Fibroblast of lung (primary cell): ENCODE data around the gene HIVEP3. TPM values are rescaled to one million over a fixed set of nuclear protein-coding genes. Genes with fewer than 3 reads are reported as not detected.

Experiments
- DNase-seq, 2 donors: peaks; one replicate each; pipeline versions ENCODE4 v3.0.0 to v3.0.0-alpha.2; 2010; ENCODE audit warnings: low read depth in 2 of 2
- H2AFZ ChIP-seq: 2 replicates; pipeline ENCODE4 v1.5.1; 2012; ENCODE audit warnings: low read length, control low read depth, inconsistent platforms
- H3K27ac ChIP-seq: 2 replicates; pipeline ENCODE4 v1.5.1; 2011; ENCODE audit warnings: low read length, control low read depth; ENCODE audit not compliant: insufficient read depth
- H3K27me3 ChIP-seq: 2 replicates; pipeline ENCODE4 v1.5.1; 2011; ENCODE audit warnings: mild to moderate bottlenecking, low read length; ENCODE audit not compliant: control insufficient read depth, insufficient read depth
- H3K36me3 ChIP-seq: 2 replicates; pipeline ENCODE4 v1.5.1; 2011; ENCODE audit warnings: low read length; ENCODE audit not compliant: control insufficient read depth, insufficient read depth
- H3K4me1 ChIP-seq: 2 replicates; pipeline ENCODE4 v1.5.1; 2011; ENCODE audit warnings: low read length; ENCODE audit not compliant: control insufficient read depth, insufficient read depth; ENCODE audit errors: extremely low read depth
- H3K4me2 ChIP-seq: 2 replicates; pipeline ENCODE4 v1.5.1; 2011; ENCODE audit warnings: low read length, control low read depth; ENCODE audit not compliant: insufficient read depth; ENCODE audit errors: extremely low read depth
- H3K4me3 ChIP-seq, 4 experiments: fragments of 200-600 bp in 1 of 4; sonication (generic) in 1 of 4; replicated peaks in 1 of 4; 2 replicates each; pipeline ENCODE4 v1.5.1; 2011 to 2016; ENCODE audit warnings: low read length in 4 of 4, low read depth in 3 of 4, mild to moderate bottlenecking in 3 of 4, control low read depth in 2 of 4, inconsistent platforms in 1 of 4, mixed read lengths in 1 of 4; ENCODE audit not compliant: insufficient read depth in 1 of 4; ENCODE audit errors: control extremely low read depth in 1 of 4
- H3K79me2 ChIP-seq: 2 replicates; pipeline ENCODE4 v1.5.1; 2012; ENCODE audit warnings: mild to moderate bottlenecking, low read length, inconsistent platforms; ENCODE audit not compliant: control insufficient read depth, insufficient read depth
- H3K9ac ChIP-seq: 2 replicates; pipeline ENCODE4 v1.5.1; 2011; ENCODE audit warnings: mild to moderate bottlenecking, low read length, control low read depth; ENCODE audit not compliant: insufficient read depth
- H3K9me3 ChIP-seq: 2 replicates; pipeline ENCODE4 v1.5.1; 2012; ENCODE audit warnings: low read depth, low read length; ENCODE audit not compliant: control insufficient read depth, insufficient read depth
- H4K20me1 ChIP-seq: 2 replicates; pipeline ENCODE4 v1.5.1; 2011; ENCODE audit warnings: low read length; ENCODE audit not compliant: control insufficient read depth, insufficient read depth; ENCODE audit errors: extremely low read depth
- EZH2 ChIP-seq: IDR thresholded peaks from 2 replicates; pipeline ENCODE4 v1.5.1; 2012; ENCODE audit warnings: low read length, control low read depth, mild to moderate bottlenecking; ENCODE audit errors: missing control alignments
- polyA plus RNA-seq, 2 donors: library from polyadenylated mRNA; depleted of rRNA in 1 of 2; stranded (reverse) in 1 of 2; unstranded in 1 of 2; fragments of >200 nt; gene quantifications; 2 replicates each; pipeline ENCODE4 v1.2.1, GENCODE V29; 2011 to 2012; ENCODE audit warnings: missing spikeins in 1 of 2
- total RNA-seq: library from RNA; depleted of rRNA; stranded (reverse); fragments of >200 nt; gene quantifications from 2 replicates; pipeline ENCODE4 v1.2.1, GENCODE V29; 2014
- TF ChIP-seq, protein P1 (sequence below), 2 donors: IDR thresholded peaks in 1 of 2; conservative IDR thresholded peaks in 1 of 2; 1 replicate in 1 of 2; 2 replicates in 1 of 2; pipeline ENCODE4 v1.5.1; 2011 to 2012; ENCODE audit warnings: low read length in 2 of 2, control low read depth in 1 of 2, inconsistent platforms in 1 of 2, low read depth in 1 of 2, mild to moderate bottlenecking in 1 of 2

The HIVEP3 gene
- total and polyA plus RNA-seq, 2 donors (not counting 1 experiment from before 2014, with no cell fraction given) = 0.83 to 3.2 TPM

- H3K4me3 ChIP-seq = no peak overlapping the region
- H3K79me2 ChIP-seq = no peaks in the 10 kb centered on the region
- peaks cover 13% of the 10 kb centered on the region for H3K4me1 ChIP-seq
- no peak overlapping the region for H3K9ac ChIP-seq
- no peaks in the 10 kb centered on the region for H4K20me1 ChIP-seq
- H3K27me3 ChIP-seq = no peaks in the 10 kb centered on the region
- H3K27ac ChIP-seq = no peak overlapping the region
- no peak overlapping the region for H3K4me2 ChIP-seq
- no peak for TF ChIP-seq EZH2
- TF ChIP-seq, protein P1, sequence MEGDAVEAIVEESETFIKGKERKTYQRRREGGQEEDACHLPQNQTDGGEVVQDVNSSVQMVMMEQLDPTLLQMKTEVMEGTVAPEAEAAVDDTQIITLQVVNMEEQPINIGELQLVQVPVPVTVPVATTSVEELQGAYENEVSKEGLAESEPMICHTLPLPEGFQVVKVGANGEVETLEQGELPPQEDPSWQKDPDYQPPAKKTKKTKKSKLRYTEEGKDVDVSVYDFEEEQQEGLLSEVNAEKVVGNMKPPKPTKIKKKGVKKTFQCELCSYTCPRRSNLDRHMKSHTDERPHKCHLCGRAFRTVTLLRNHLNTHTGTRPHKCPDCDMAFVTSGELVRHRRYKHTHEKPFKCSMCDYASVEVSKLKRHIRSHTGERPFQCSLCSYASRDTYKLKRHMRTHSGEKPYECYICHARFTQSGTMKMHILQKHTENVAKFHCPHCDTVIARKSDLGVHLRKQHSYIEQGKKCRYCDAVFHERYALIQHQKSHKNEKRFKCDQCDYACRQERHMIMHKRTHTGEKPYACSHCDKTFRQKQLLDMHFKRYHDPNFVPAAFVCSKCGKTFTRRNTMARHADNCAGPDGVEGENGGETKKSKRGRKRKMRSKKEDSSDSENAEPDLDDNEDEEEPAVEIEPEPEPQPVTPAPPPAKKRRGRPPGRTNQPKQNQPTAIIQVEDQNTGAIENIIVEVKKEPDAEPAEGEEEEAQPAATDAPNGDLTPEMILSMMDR (conservative IDR thresholded peaks at IDR 0.05 in 1 of 2, IDR thresholded peaks at IDR 0.05 in 1 of 2; ENCODE audit: low read depth in 1 of 2, low read length in 2 of 2) = no peak
- H3K9me3 ChIP-seq = no peaks in the 10 kb centered on the region
- H2AFZ ChIP-seq = no peak overlapping the region
- no peaks in the 10 kb centered on the region for H3K36me3 ChIP-seq
- DNase-seq = no peak
Measured at GRCh38 chr1:41497461-41498030, 421.2 kb downstream of the HIVEP3 start.

GRCh38 chr1:41497056-41497440, 421.7 kb downstream of the HIVEP3 start:
- no peak for TF ChIP-seq EZH2
- TF ChIP-seq, protein P1 (conservative IDR thresholded peaks at IDR 0.05 in 1 of 2, IDR thresholded peaks at IDR 0.05 in 1 of 2; ENCODE audit: low read depth in 1 of 2, low read length in 2 of 2) = no peak
- no peak overlapping the region for H3K27ac ChIP-seq
- H3K4me3 ChIP-seq = no peak overlapping the region
- H4K20me1 ChIP-seq = no peaks in the 10 kb centered on the region
- no peaks in the 10 kb centered on the region for H3K36me3 ChIP-seq
- no peaks in the 10 kb centered on the region for H3K27me3 ChIP-seq
- H3K4me2 ChIP-seq = no peak overlapping the region
- no peaks in the 10 kb centered on the region for H3K79me2 ChIP-seq
- no peak for DNase-seq
- peaks cover 13% of the 10 kb centered on the region for H3K4me1 ChIP-seq
- no peaks in the 10 kb centered on the region for H3K9me3 ChIP-seq
- no peak overlapping the region for H2AFZ ChIP-seq
- no peak overlapping the region for H3K9ac ChIP-seq

DNA sequence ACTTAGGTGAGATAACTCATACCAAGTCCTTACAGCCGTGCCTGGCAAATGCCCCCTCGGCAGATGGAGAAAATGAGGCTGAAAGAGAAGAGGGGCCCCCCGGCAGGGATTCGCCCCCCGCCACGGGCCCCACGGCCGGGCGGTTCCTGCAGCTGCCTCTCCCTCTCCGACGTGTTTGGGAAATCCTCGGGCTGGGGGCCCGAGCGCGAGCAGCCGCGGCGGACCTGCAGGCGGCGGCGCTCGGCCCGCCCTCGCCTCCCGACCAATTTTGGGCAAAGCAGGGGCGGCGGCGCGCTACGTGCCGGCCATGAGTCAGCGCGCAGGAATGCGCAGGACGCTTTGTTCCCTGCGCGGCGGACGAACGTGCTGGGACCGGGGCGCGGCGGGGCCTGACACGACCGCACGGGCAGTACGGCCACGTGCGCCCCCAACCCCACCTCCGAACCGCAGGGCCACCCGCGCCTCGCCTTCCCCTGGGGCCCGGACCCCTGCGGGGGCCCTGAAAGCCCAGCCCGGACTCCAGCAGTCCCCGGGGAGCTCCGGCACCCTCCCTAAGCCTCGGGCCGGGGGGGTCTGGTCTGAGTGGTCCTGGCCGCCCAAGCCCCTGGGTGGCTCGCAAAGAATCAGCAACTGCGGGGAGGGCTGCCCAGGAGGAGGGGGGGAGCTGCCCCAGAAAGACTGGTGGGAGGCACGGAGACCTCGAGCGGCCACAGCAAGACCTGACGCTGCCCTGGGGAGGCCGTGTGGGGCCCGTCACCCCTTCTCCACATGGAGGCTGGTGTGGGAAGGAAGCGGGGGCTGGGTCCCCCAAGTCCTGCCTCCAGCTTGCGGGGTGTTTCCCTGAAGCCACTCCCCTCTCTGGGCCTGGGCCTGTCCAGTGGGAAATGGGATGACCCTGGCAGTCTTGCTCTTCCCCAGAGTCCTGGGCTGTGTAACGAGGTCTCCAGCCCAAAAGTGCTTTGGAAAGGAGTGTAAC, 422.4 kb downstream of the HIVEP3 start:
- no peaks in the 10 kb centered on the region for H3K9me3 ChIP-seq
- TF ChIP-seq EZH2 = no peak
- TF ChIP-seq, protein P1 (conservative IDR thresholded peaks at IDR 0.05 in 1 of 2, IDR thresholded peaks at IDR 0.05 in 1 of 2; ENCODE audit: low read depth in 1 of 2, low read length in 2 of 2) = no peak
- no peaks in the 10 kb centered on the region for H3K79me2 ChIP-seq
- H3K4me3 ChIP-seq = peak overlapping the region in 3 of 4 experiments; percentile 35 to 47 (median 35)
- peak overlapping the region; percentile 62 for H3K4me2 ChIP-seq
- H3K36me3 ChIP-seq = no peaks in the 10 kb centered on the region
- peak overlapping the region; percentile 31 for H2AFZ ChIP-seq
- peak overlapping the region; percentile 74 for H3K27ac ChIP-seq
- peaks cover 13% of the 10 kb centered on the region for H3K4me1 ChIP-seq
- no peaks in the 10 kb centered on the region for H4K20me1 ChIP-seq
- peak overlapping the region; percentile 70 for H3K9ac ChIP-seq
- no peaks in the 10 kb centered on the region for H3K27me3 ChIP-seq
- DNase-seq = peak; percentile 88 to 94
